DOHH2 (cell line): ENCODE data around the gene GLIPR2.
A peak's percentile ranks its signal among the peaks of the same experiment; 100 is the strongest.
"Not testable (repeated sequence)": the region's sequence is repeated elsewhere in the genome, so short reads cannot be mapped to it uniquely, and the experiment has no call there.

Experiments
- H3F3A ChIP-seq: fragments of 200-600 bp; sonication (generic), shearing (Covaris generic); 2 replicates; pipeline ENCODE4 v1.6.0; 2016; ENCODE audit warnings: antibody characterized with exemption, mild to moderate bottlenecking; ENCODE audit not compliant: control insufficient read depth, insufficient read depth
- H3K27ac ChIP-seq: fragments of 200-600 bp; sonication (generic); 2 replicates; pipeline ENCODE4 v1.5.1; 2014; ENCODE audit warnings: low read depth, mild to moderate bottlenecking, low read length, moderate library complexity
- H3K27me3 ChIP-seq: fragments of 200-600 bp; sonication (generic); 2 replicates; pipeline ENCODE4 v1.6.1; 2014; ENCODE audit warnings: mild to moderate bottlenecking, low read length, mixed read lengths; ENCODE audit not compliant: control insufficient read depth
- H3K36me3 ChIP-seq: fragments of 200-600 bp; sonication (generic); 2 replicates; pipeline ENCODE4 v1.6.1; 2014; ENCODE audit warnings: mild to moderate bottlenecking, low read length, moderate library complexity, mixed read lengths; ENCODE audit not compliant: control insufficient read depth
- H3K4me1 ChIP-seq: fragments of 200-600 bp; sonication (generic); 2 replicates; pipeline ENCODE4 v1.6.1; 2014; ENCODE audit warnings: mild to moderate bottlenecking, low read length, mixed read lengths; ENCODE audit not compliant: control insufficient read depth
- H3K4me2 ChIP-seq: fragments of 200-600 bp; sonication (generic); 2 replicates; pipeline ENCODE4 v1.6.0; 2014; ENCODE audit warnings: mild to moderate bottlenecking, low read length, moderate library complexity
- H3K4me3 ChIP-seq: fragments of 200-600 bp; sonication (generic); 2 replicates; pipeline ENCODE4 v1.5.1; 2014; ENCODE audit warnings: mild to moderate bottlenecking, low read length, mixed read lengths
- H3K79me2 ChIP-seq: fragments of 200-600 bp; sonication (generic); 2 replicates; pipeline ENCODE4 v1.6.1; 2014; ENCODE audit warnings: mild to moderate bottlenecking, low read length, mixed read lengths; ENCODE audit not compliant: control insufficient read depth
- H3K9me2 ChIP-seq: fragments of 200-600 bp; sonication (generic); replicated peaks from 2 replicates; pipeline ENCODE4 v1.6.1; 2014; ENCODE audit warnings: mild to moderate bottlenecking, low read length, mixed read lengths; ENCODE audit not compliant: control insufficient read depth
- H3K9me3 ChIP-seq: fragments of 200-600 bp; sonication (generic); 2 replicates; pipeline ENCODE4 v1.6.1; 2014; ENCODE audit warnings: antibody characterized with exemption, low read length, mixed read lengths; ENCODE audit not compliant: control insufficient read depth, insufficient read depth
- H4K20me1 ChIP-seq: fragments of 200-600 bp; sonication (generic); 2 replicates; pipeline ENCODE4 v1.6.0; 2014; ENCODE audit warnings: low read depth, mild to moderate bottlenecking, antibody characterized with exemption, low read length, moderate library complexity; ENCODE audit not compliant: control insufficient read depth, insufficient read depth
- CTCF ChIP-seq: fragments of 200-600 bp; sonication (generic); IDR thresholded peaks from one replicate; pipeline ENCODE4 v1.5.1; 2014; ENCODE audit warnings: antibody characterized with exemption, mild to moderate bottlenecking, low read depth, low read length; ENCODE audit not compliant: poor library complexity, severe bottlenecking
- EZH2phosphoT487 ChIP-seq: fragments of 200-600 bp; sonication (generic); IDR thresholded peaks from 2 replicates; pipeline ENCODE4 v1.6.1; 2017; ENCODE audit warnings: borderline replicate concordance, mild to moderate bottlenecking, antibody characterized with exemption, low read length, moderate library complexity, mixed read lengths

The GLIPR2 gene

GRCh38 chr9:36136272-36136893, at the start of gene GLIPR2:
TSS of gene GLIPR2 (plus strand) at chr9:36136733. CDS start at chr9:36136779, 46 bp downstream.
- peaks cover 38% of the 10 kb centered on the region for H3K27me3 ChIP-seq
- H3K4me1 ChIP-seq, result peaks cover 16% of the 10 kb centered on the region; the same call in 1 of the 2 replicates
- H3K4me3 ChIP-seq, result peak within 1 kb of the TSS; percentile 63
- H3K9me3 ChIP-seq, result no peaks in the 10 kb centered on the region
- TF ChIP-seq CTCF, result peak; percentile 21
- no peak for TF ChIP-seq EZH2phosphoT487
- no peaks in the 10 kb centered on the region for H3K79me2 ChIP-seq
- H4K20me1 ChIP-seq, result no peaks in the 10 kb centered on the region
- H3F3A ChIP-seq, result no peaks in the 10 kb centered on the region
- peak within 1 kb of the TSS; percentile 59 for H3K4me2 ChIP-seq
- no peaks in the 10 kb centered on the region for H3K36me3 ChIP-seq
- no peak within 1 kb of the TSS for H3K27ac ChIP-seq
- H3K9me2 ChIP-seq, result no peaks in the 10 kb centered on the region

GRCh38 chr9:36087054-36087453, 49.5 kb upstream of the GLIPR2 start:
- not testable (repeated sequence) for H4K20me1 ChIP-seq

GRCh38 chr9:36088020-36088419, 48.5 kb upstream of the GLIPR2 start:
- Histone ChIP-seq H3F3A (no peaks in the 10 kb centered on the region), H3K4me2 (no peak overlapping the region)

More at GRCh38 chr9:36087054-36087453, 49.5 kb upstream of the GLIPR2 start:
- not testable (repeated sequence) for H3K4me2 ChIP-seq, H3K4me3 ChIP-seq, H3F3A ChIP-seq, H3K9me3 ChIP-seq, H3K9me2 ChIP-seq, H3K27ac ChIP-seq, H3K79me2 ChIP-seq, H3K36me3 ChIP-seq, H3K4me1 ChIP-seq, H3K27me3 ChIP-seq

More at GRCh38 chr9:36088020-36088419, 48.5 kb upstream of the GLIPR2 start:
- Histone ChIP-seq H3K9me2 (no peaks in the 10 kb centered on the region), H3K27ac (no peak overlapping the region), H3K27me3 (no peaks in the 10 kb centered on the region), H3K4me3 (no peak overlapping the region), H3K9me3 (peaks cover 3% of the 10 kb centered on the region; the same call in 1 of the 2 replicates), H3K4me1 (no peaks in the 10 kb centered on the region), H4K20me1 (no peaks in the 10 kb centered on the region), H3K79me2 (no peaks in the 10 kb centered on the region), H3K36me3 (no peaks in the 10 kb centered on the region)
- no peak for TF ChIP-seq CTCF
- no peak for TF ChIP-seq EZH2phosphoT487
